GM18873 (cell line): ENCODE measurements around the gene SIK2.

ENCODE experiments used
- ATAC-seq: cut with Tn5 transposase; IDR thresholded peaks from one replicate; pipeline ENCODE4 v1.9.1; 2021; ENCODE audit warnings: mild to moderate bottlenecking, moderate library complexity, moderate number of reproducible peaks; ENCODE audit not compliant: unreplicated experiment, low FRiP score

The SIK2 gene

DNA sequence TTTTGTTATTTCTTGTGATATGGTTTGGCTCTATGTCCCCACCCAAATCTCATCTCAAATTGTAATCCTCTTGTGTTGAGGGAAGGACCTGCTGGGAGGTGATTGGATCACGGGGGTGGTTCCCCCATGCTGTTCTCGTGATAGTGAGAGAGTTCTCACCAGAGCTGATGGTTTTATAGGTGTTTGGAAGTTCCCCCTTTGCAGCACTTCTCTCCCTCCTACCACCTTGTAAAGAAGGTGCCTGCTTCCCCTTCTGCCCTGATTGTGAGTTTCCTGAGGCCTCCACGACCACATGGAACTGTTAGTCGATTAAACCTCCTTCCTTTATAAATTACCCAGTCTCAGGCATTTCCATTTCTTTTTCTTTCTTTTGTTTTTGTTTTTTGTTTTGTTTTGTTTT lies 24.4 kb upstream of the SIK2 start:
- ATAC-seq: no peak

GRCh38 chr11:111581341-111581740 lies 20.9 kb upstream of the SIK2 start:
- ATAC-seq: no peak

DNA sequence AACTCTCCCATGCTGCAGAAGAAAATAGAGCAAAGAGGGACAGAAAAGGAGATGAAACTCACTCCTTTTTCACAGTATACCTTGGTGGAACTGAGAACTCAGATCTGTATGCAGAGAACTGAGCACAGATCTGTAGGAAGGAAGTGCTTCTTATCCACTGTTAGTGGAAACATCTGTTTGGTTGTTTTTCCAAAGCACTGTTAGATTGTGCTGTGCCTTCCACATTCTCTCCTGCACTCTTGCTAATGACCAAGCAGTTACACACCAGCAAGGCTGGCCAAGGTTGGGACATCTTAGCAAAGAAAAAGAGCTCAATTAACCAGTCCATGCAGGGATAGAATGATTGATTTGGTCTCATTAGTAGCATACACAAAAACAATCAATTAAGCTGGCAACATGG lies 20.1 kb upstream of the SIK2 start:
- no peak for ATAC-seq

- ATAC-seq: no peak
Observed at GRCh38 chr11:111582881-111583280, 19.4 kb upstream of the SIK2 start.

DNA sequence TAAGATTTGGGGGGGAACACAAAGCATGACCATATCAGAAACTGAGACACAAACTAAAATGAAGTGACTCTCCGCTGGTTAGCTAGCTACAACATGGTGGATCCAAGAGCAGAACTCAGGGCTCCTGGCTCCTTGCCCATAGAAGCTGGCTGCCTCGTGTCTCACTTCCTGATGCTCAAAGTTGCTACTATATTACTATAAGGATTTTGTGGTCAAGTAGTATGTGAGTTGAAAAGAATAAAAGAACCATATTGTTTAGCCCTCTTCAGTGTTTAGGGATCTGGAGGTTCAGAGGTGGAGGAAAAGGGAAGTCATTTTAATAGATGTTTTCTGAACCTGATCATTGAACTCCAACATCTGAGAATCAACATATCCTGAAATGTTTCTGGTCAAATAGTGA lies 16.9 kb upstream of the SIK2 start:
- no peak for ATAC-seq

GRCh38 chr11:111586388-111586831 lies 15.8 kb upstream of the SIK2 start:
- no peak for ATAC-seq

GRCh38 chr11:111589114-111589513 lies 13.1 kb upstream of the SIK2 start:
- ATAC-seq: no peak

DNA sequence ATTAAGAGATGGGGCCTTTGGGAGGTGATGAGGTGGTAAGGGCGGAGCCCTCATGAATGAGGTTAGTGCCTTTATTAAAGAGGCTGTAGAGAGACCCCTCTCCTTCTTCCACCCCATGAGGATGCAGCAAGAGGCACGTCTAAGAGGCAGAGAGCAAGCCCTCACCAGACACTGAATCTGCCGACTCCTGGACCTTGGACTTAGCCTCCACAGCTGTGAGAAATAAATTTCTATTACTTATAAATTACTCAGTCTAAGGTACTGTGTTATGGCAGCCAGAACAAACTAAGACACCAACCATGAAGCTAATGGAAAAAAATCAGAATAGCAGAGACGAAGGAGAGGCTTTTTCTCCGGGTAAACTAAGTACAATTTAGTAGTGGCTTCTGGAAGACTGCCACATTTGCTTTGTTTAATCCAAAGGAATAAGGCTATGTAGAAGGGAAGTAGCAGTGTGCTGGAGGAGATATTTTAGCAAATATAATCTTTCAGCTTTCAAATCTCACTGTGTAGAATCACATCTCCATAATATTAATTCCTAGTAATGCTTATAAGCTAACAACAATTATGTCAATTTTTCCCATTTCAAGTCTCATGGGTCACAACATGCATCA lies 12.3 kb upstream of the SIK2 start:
- ATAC-seq: no peak

GRCh38 chr11:111591187-111591960 lies 10.9 kb upstream of the SIK2 start:
- no peak for ATAC-seq

DNA sequence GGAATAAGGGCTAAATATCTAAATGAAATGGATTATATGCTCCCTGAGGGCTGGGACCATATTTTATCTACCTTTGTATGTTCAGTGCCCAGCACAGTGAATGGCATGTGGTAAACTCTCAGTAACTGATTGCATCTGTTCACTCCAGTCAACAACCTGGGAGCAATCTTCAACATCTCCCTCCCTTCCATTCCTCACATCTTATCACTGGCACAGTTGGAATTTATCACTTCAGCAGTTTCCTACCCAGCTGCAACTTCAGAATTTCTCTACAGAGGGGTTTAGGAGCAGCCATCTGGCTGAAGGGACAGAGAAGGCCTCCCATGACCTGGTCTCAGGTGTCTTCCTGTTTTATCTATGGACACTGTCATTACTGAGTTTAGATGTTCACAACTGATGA lies 9.8 kb upstream of the SIK2 start:
- ATAC-seq: no peak

DNA sequence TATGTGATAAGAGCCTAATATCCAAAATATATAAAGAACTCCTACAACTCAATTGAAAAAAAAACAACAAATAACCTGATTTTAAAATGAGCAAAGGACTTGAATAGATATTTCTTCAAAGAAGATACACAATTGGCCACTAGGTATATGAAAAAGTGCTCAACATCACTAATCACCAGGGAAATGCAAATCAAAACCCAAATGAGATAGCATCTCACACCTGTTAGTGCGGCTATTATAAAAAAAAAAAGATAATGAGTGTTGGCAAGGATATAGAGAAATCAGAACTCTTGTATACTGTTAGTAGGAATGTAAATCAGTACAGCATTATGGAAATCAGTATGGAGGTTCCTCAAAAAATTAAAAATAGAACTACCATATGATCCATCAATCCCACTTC lies 5.9 kb upstream of the SIK2 start:
- no peak for ATAC-seq

GRCh38 chr11:111598148-111598547 lies 4.1 kb upstream of the SIK2 start:
- ATAC-seq: no peak

GRCh38 chr11:111598559-111598958 lies 3.7 kb upstream of the SIK2 start:
- ATAC-seq: no peak

GRCh38 chr11:111601636-111601978 lies 642 bp upstream of the SIK2 start:
- ATAC-seq: no peak

DNA sequence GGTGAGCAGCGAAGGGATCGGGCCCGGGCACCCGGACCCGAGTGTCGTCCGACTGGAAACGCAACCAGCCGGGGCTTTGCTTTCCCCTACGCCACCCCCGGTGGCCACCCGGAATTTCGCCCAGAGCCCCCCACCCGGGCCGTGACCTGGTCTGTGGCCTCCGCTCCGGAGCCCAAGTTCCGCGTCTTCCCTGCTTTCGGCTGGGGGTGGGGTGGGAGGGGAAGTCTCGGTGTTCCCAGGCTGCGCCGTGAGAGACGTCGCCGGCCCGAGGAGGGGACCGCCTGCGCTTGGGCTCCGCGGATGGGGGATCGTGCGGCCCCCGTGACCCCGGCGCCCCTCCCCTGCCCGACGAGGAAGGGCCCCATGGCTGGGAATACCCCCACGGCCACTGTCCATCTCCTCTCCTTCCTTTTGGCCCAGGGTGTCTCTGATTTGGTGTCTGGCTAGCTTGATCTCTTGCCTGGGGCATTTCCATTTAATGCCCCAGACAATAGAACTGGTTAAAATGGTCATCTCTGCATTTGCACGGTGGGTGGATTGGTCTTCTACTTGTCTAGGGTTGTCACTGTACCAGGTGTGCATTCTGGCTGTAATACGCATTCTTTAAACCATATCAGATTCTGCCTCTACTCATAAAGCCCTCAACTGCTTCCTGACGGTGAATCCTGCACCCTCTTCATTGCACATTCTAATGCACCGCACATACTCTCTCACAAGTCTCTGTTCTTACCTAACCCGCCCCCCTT lies 789 bp downstream of the SIK2 start:
- no peak for ATAC-seq

- ATAC-seq: no peak
Observed at GRCh38 chr11:111603611-111604130, 1.4 kb downstream of the SIK2 start.

DNA sequence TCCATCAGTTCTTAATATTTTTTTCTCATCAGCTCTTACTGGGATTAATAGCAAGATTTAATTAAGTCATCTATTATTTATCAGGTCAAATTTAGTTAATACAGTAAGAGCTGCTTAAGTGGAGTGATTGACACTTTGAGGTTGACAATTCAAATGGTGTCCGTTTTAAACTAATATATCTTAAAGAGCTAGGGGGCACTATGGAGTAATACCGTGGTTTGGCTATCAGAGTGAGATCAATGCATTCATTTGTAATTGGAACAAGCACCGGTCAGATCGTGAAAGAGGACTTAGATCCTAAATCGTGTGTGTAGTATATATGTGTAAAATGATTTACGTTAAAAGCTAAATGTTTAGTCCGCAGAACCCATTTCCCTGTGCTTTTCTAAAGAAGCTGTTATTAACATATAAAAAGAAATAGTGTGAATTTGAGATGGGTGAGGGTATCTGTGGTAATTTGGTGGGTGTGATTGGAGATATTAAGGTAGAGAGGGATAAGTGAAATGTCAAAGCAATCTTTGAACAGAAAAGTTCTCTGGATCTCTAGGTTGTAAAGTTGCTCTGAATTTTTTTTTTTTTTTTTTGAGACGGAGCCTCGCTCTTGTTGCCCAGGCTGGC lies 2.3 kb downstream of the SIK2 start:
- no peak for ATAC-seq

GRCh38 chr11:111605681-111606080 lies 3.4 kb downstream of the SIK2 start:
- no peak for ATAC-seq

GRCh38 chr11:111606986-111607385 lies 4.7 kb downstream of the SIK2 start:
- no peak for ATAC-seq

- ATAC-seq: no peak
Observed at GRCh38 chr11:111607751-111608150, 5.5 kb downstream of the SIK2 start.

- no peak for ATAC-seq
Observed at GRCh38 chr11:111612224-111612623, 10.0 kb downstream of the SIK2 start.
